ENCODE data around the gene MED12L. TPM values are rescaled to one million over a fixed set of nuclear protein-coding genes. Genes with fewer than 3 reads are reported as not detected.

MED12L gene
- total RNA-seq, 4 donors from 2014 or later: under 0.01 to 0.34 (median 0.27) TPM

DNA sequence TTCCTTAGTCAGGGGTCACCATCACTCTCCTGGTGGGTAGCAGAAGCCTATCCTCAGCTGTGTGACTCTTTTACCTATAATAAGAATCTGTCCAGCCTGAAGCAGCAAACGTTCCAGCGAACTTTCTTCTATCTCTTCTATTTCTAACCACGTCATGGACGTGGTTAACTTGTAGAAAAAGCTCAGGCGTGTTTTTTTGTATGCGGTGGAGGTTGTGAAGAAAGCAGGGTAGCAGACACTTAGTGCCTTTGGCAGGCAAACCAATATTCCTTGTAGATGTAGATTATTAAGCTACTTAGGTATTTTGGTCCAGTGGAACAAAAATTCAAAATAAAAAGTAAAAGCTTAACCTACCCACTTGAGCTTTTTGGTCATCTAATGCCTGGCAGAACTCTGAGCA, 149.4 kb downstream of the MED12L start:
- TF ChIP-seq, protein P1, sequence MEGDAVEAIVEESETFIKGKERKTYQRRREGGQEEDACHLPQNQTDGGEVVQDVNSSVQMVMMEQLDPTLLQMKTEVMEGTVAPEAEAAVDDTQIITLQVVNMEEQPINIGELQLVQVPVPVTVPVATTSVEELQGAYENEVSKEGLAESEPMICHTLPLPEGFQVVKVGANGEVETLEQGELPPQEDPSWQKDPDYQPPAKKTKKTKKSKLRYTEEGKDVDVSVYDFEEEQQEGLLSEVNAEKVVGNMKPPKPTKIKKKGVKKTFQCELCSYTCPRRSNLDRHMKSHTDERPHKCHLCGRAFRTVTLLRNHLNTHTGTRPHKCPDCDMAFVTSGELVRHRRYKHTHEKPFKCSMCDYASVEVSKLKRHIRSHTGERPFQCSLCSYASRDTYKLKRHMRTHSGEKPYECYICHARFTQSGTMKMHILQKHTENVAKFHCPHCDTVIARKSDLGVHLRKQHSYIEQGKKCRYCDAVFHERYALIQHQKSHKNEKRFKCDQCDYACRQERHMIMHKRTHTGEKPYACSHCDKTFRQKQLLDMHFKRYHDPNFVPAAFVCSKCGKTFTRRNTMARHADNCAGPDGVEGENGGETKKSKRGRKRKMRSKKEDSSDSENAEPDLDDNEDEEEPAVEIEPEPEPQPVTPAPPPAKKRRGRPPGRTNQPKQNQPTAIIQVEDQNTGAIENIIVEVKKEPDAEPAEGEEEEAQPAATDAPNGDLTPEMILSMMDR (IDR thresholded peaks at IDR 0.05; ENCODE audit: low read depth): no peak

DNA sequence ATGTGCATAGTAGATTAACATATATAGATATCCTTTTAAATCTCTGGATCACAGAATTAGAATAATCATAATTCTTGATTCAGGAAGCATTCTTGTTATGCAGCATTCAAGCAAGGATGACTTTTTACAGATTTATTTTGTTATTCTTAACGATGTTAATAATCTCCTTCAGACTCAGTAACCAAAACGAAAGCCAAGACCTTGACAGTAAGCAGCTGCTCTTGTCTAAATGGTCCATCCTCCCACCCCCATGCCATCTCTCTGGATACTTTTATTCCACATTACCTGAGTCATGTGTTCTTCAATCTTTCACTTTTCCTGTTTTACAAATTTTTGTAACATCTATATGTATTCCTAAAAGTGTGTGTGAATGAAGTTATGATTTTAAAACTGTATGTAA, 150.9 kb downstream of the MED12L start:
- TF ChIP-seq, protein P1 (IDR thresholded peaks at IDR 0.05; ENCODE audit: low read depth): no peak

DNA sequence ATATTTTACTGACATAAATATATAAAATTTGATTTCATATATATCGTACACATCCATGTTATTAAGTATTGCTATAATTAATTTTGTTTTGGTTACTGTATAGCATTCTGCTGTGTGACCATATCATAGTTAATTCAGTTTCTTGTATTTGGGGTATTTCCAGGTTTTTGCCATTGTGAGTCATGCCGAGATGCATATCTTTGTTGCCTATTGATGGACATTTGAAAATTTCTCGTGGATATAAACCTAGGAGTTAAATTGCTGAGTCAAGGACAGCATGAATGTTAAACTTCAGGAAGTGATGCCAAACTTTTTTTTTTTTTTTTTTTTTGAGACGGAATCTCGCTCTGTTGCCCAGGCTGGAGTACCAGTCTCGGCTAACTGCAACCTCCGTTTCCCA, 151.3 kb downstream of the MED12L start:
- TF ChIP-seq, protein P1 (IDR thresholded peaks at IDR 0.05; ENCODE audit: low read depth): no peak

DNA sequence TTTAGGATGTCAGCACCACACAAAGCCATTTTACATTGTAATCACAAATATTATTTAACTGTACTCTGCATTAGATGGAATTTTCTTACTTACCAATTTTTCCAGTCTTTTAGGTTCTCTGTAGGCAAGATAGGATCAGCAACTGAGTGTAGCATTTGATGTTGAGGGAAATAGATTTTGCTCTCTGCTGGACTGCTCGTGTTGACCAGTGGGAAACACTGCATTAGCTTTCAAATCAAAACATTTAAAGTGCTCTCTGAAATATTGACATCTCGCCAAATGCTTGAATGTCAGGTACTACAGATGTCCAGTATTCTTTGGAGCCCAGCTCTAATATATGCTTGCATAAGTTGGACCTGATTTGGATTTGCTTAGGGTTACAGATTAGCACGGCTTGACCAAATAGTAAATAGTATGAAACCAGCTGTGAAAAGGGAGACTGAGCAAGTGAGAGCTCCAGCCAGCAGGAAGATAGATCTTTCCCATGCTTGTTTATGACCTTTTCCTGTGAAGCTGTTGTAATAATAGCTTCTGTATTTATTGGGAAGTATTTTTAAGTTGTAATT, 163.4 kb downstream of the MED12L start:
- TF ChIP-seq, protein P1 (IDR thresholded peaks at IDR 0.05; ENCODE audit: low read depth): no peak

DNA sequence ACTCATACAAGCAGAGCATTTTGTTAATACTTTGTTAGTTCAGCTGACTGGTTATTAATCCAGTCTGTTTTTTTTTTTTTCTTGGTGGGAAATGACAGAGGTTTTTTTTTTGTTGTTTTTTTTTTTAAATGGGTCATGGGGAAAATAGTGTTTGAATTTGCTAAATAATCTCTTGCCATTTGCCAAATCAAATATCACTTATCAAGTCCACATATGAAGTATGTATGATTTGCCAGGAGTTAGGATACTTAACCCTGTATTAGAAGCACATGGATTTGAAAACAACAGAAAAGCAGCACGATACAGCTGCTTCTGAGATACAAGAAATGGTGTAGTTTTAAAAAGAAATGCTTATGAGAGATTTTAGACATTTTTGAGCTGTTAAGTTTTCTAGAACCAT, 171.3 kb downstream of the MED12L start:
- TF ChIP-seq, protein P1 (IDR thresholded peaks at IDR 0.05; ENCODE audit: low read depth): no peak

DNA sequence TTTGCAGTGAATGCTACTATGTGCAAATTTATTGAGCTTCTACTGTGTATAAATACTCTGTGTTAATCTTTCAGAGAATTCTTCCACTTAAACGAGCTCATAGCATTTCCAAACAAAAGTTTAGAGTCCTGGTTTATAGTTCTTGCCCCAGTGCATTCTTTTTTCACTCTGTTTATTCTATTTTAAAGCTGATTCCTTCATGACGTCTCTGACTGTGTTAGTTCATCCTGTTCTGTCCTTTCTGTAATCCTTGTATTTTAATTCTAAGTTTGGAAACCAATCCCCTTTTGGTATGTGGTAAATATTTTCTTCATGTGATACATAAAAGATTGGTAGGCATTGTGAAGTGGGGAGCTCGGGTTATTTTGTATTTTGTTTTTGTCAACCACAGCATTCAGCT, 174.2 kb downstream of the MED12L start:
- TF ChIP-seq, protein P1 (IDR thresholded peaks at IDR 0.05; ENCODE audit: low read depth): no peak

DNA sequence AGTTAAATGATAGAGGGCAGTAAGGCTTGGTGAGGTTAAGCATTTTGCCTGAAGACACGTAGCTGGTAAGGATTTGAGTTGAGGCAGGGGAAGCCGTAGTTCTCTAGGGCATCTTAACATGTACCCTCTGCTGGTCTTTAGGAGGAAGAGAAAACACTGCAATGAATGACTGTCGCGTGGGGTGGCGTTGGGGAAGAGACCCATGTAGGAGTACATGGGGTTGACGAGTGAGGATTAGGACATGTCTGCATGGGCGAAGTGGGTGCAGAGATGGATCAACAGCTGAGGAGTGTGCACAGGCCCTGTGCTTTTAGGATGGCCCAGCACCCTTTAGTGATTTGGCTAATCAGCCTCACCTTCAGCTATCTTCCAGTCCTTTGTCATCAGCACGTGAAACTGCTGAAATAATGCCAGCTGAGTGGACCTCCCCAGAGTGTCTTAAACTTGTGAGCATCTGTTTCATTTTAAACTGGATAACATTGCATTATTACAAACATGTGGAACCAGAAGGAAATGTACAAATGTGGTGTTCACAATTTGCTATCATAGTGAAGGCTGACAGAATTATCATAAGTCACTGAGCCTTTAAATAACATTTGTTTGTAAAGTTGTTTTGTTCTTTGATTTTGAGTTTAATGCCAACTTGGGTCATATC, 177.5 kb downstream of the MED12L start:
- TF ChIP-seq, protein P1 (IDR thresholded peaks at IDR 0.05; ENCODE audit: low read depth): no peak
